ENCODE measurements around the gene DNASE1L3. TPM values are rescaled to one million over a fixed set of nuclear protein-coding genes. Genes with fewer than 3 reads are reported as not detected.

DNASE1L3 gene
- total and polyA plus RNA-seq, 2 of the 13 experiments (the other 11 are each of a cell fraction or from before 2014, with no cell fraction given), result 0.86 to 1.7 TPM

- no peak for TF ChIP-seq CBX2 (IDR thresholded peaks at IDR 0.05; ENCODE audit: low read depth, low read length)
- TF ChIP-seq CBX2 (CRISPR knock-in tag; IDR thresholded peaks at IDR 0.05; ENCODE audit: low read depth), result no peak
- TF ChIP-seq, protein P1, sequence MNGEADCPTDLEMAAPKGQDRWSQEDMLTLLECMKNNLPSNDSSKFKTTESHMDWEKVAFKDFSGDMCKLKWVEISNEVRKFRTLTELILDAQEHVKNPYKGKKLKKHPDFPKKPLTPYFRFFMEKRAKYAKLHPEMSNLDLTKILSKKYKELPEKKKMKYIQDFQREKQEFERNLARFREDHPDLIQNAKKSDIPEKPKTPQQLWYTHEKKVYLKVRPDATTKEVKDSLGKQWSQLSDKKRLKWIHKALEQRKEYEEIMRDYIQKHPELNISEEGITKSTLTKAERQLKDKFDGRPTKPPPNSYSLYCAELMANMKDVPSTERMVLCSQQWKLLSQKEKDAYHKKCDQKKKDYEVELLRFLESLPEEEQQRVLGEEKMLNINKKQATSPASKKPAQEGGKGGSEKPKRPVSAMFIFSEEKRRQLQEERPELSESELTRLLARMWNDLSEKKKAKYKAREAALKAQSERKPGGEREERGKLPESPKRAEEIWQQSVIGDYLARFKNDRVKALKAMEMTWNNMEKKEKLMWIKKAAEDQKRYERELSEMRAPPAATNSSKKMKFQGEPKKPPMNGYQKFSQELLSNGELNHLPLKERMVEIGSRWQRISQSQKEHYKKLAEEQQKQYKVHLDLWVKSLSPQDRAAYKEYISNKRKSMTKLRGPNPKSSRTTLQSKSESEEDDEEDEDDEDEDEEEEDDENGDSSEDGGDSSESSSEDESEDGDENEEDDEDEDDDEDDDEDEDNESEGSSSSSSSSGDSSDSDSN (CRISPR knock-in tag; IDR thresholded peaks at IDR 0.05), result no peak
- no peak for TF ChIP-seq KLF6 (CRISPR knock-in tag; IDR thresholded peaks at IDR 0.05)
- TF ChIP-seq ZNF615 (CRISPR knock-in tag; IDR thresholded peaks at IDR 0.05; ENCODE audit: borderline replicate concordance), result no peak
- TF ChIP-seq KAT2B (IDR thresholded peaks at IDR 0.05; ENCODE audit: borderline replicate concordance, low read depth, low read length), result no peak
- TF ChIP-seq ZNF564 (CRISPR knock-in tag; IDR thresholded peaks at IDR 0.05), result no peak
- TF ChIP-seq DPF2 (CRISPR knock-in tag; IDR thresholded peaks at IDR 0.05; ENCODE audit: borderline replicate concordance, low read depth), result no peak
- TF ChIP-seq HMG20B (CRISPR knock-in tag; conservative IDR thresholded peaks at IDR 0.05), result no peak
- no peak for TF ChIP-seq ZNF598 (CRISPR knock-in tag; IDR thresholded peaks at IDR 0.05; ENCODE audit: borderline replicate concordance)
- 0 out of 2 replicates have a peak, but pooled peaks have one; percentile 28 for TF ChIP-seq ARNTL (CRISPR knock-in tag; IDR thresholded peaks at IDR 0.05)
- no peak for TF ChIP-seq CSRNP1 (CRISPR knock-in tag; IDR thresholded peaks at IDR 0.05)
- TF ChIP-seq ZNF513 (CRISPR knock-in tag; conservative IDR thresholded peaks at IDR 0.05), result no peak
- no peak for TF ChIP-seq YEATS2 (CRISPR knock-in tag; IDR thresholded peaks at IDR 0.05; ENCODE audit: borderline replicate concordance)
- no peak for TF ChIP-seq MTERF4 (CRISPR knock-in tag; IDR thresholded peaks at IDR 0.05)
- peak; percentile 59 for TF ChIP-seq SP5 (CRISPR knock-in tag; IDR thresholded peaks at IDR 0.05; ENCODE audit: borderline replicate concordance, low read depth)
- no peak for TF ChIP-seq ZNF720 (CRISPR knock-in tag; IDR thresholded peaks at IDR 0.05)
- TF ChIP-seq, protein P2, sequence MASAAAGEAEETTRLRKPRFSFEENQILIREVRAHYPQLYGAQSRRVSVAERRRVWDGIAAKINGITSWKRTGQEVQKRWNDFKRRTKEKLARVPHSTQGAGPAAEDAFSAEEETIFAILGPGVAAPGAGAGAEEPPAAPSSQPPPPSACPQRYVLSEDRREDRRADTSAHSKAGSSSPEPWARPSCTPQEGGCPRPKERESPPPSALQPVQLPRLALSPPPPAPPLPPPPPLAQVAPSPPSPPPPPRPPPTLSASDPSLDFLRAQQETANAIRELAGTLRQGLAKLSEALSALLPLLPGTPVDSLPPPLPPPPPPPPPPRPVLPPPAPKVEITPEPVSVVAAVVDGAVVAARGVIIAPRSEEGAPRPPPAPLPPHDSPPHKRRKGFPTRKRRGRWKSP (CRISPR knock-in tag; IDR thresholded peaks at IDR 0.05), result no peak
- TF ChIP-seq, protein P3, sequence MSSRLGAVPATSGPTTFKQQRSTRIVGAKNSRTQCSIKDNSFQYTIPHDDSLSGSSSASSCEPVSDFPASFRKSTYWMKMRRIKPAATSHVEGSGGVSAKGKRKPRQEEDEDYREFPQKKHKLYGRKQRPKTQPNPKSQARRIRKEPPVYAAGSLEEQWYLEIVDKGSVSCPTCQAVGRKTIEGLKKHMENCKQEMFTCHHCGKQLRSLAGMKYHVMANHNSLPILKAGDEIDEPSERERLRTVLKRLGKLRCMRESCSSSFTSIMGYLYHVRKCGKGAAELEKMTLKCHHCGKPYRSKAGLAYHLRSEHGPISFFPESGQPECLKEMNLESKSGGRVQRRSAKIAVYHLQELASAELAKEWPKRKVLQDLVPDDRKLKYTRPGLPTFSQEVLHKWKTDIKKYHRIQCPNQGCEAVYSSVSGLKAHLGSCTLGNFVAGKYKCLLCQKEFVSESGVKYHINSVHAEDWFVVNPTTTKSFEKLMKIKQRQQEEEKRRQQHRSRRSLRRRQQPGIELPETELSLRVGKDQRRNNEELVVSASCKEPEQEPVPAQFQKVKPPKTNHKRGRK (CRISPR knock-in tag; IDR thresholded peaks at IDR 0.05), result no peak
- TF ChIP-seq TBL1XR1 (IDR thresholded peaks at IDR 0.05; ENCODE audit: borderline replicate concordance, low read length, partially characterized antibody), result no peak
- no peak for TF ChIP-seq ZNF441 (CRISPR knock-in tag; IDR thresholded peaks at IDR 0.05; ENCODE audit: borderline replicate concordance)
Observed at GRCh38 chr3:58173029-58173668, 37.6 kb downstream of the DNASE1L3 start (continued).
